Ascending aorta (tissue), 2 donors: ENCODE measurements around the gene SETX. TPM values are rescaled to one million over a fixed set of nuclear protein-coding genes. Genes with fewer than 3 reads are reported as not detected.
"Not testable (repeated sequence)": the region's sequence is repeated elsewhere in the genome, so short reads cannot be mapped to it uniquely, and the experiment has no call there.

Source experiments
- DNase-seq, 2 donors: peaks; one replicate each; pipeline ENCODE4 v3.0.0-alpha.2; 2019; ENCODE audit warnings: low spot score in 2 of 2
- H3K27ac ChIP-seq, 2 donors: fragments of 200-600 bp; sonication (generic); one replicate each; pipeline ENCODE4 v1.5.1; 2016 to 2017; ENCODE audit warnings: mild to moderate bottlenecking in 1 of 2
- H3K27me3 ChIP-seq: fragments of 200-600 bp; sonication (generic); one replicate; pipeline ENCODE4 v1.5.1; 2017
- H3K36me3 ChIP-seq, 2 donors: fragments of 200-600 bp; sonication (generic); one replicate each; pipeline ENCODE4 v1.5.1; 2016
- H3K4me1 ChIP-seq, 2 donors: fragments of 200-600 bp; sonication (generic); one replicate each; pipeline ENCODE4 v1.5.1; 2016 to 2017; ENCODE audit warnings: mild to moderate bottlenecking in 1 of 2
- H3K4me3 ChIP-seq, 2 donors: fragments of 200-600 bp; sonication (generic); one replicate each; pipeline ENCODE4 v1.5.1; 2016 to 2017; ENCODE audit warnings: mild to moderate bottlenecking in 1 of 2
- H3K9me3 ChIP-seq, 2 donors: fragments of 200-600 bp; sonication (generic); one replicate each; pipeline ENCODE4 v1.5.1; 2016
- intact Hi-C: fragments of 100-400 bp; cut with DNase I; formaldehyde crosslinking; loops from one replicate; pipeline ENCODE4 v1.15.1; 2023
- total RNA-seq: library from RNA; depleted of rRNA; stranded (reverse); fragments of >200 nt; gene quantifications from one replicate; pipeline ENCODE4 v1.1.0, GENCODE V29; 2016
- TF ChIP-seq, protein P1 (sequence below), 3 experiments: fragments of 200-600 bp in 2 of 3; fragments of 450-650 bp in 1 of 3; sonication (generic) in 2 of 3; IDR thresholded peaks; one replicate each; pipeline ENCODE4 v1.5.1; 2016 to 2019; ENCODE audit warnings: antibody characterized with exemption in 3 of 3, mild to moderate bottlenecking in 1 of 3, moderate library complexity in 1 of 3

SETX gene
- total RNA-seq, 1 donor from 2014 or later = 31.2 TPM

DNA sequence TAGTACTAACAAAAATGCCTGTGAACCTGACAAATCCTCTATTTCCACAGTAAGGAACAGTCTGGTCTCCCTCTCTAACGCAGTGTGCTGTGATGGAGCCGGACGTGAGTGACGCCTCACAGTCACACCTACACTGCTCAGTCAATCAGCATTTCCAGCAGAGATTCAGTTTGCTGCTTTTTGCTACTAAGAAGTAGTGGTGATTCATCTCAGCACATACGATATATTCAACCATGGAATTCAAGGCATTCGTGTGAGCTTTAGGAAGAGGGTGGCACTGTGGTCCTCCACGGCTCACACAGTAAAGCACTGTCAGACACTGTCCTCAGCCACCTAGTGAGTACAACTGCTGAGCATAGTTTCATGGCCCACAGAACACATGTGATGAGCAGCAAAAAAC lies 70.9 kb downstream of the SETX start:
- no peaks in the 10 kb centered on the region for H3K27me3 ChIP-seq
- DNase-seq = no peak
- intact Hi-C loops = no loop called here
- no peak overlapping the region for H3K27ac ChIP-seq
- H3K4me1 ChIP-seq = no peaks in the 10 kb centered on the region
- H3K4me3 ChIP-seq = no peak overlapping the region
- TF ChIP-seq, protein P1, sequence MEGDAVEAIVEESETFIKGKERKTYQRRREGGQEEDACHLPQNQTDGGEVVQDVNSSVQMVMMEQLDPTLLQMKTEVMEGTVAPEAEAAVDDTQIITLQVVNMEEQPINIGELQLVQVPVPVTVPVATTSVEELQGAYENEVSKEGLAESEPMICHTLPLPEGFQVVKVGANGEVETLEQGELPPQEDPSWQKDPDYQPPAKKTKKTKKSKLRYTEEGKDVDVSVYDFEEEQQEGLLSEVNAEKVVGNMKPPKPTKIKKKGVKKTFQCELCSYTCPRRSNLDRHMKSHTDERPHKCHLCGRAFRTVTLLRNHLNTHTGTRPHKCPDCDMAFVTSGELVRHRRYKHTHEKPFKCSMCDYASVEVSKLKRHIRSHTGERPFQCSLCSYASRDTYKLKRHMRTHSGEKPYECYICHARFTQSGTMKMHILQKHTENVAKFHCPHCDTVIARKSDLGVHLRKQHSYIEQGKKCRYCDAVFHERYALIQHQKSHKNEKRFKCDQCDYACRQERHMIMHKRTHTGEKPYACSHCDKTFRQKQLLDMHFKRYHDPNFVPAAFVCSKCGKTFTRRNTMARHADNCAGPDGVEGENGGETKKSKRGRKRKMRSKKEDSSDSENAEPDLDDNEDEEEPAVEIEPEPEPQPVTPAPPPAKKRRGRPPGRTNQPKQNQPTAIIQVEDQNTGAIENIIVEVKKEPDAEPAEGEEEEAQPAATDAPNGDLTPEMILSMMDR (IDR thresholded peaks at IDR 0.05) = no peak
- peaks cover 69 to 93% of the 10 kb centered on the region in 2 donors for H3K36me3 ChIP-seq
- no peaks in the 10 kb centered on the region for H3K9me3 ChIP-seq

DNA sequence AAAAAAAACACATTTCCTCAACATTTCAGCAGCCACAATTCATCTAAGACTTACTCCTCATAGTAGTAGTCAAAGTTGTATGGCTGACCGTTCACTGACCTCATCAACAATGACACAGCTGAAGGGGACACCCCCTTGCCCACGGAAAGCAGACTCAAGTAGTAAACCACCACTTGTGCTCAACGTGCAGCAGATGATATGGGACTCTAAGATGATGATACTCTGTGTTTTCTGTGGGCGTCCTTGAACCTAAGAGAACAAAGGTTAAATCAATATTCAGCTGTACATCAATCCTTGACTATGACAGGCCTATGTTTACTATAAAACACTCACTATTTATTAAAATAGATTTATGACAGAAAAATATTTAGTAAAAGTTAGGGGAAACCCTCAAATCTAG lies 71.6 kb downstream of the SETX start:
- intact Hi-C loops = no loop called here
- peaks cover 75 to 97% of the 10 kb centered on the region in 2 donors for H3K36me3 ChIP-seq

DNA sequence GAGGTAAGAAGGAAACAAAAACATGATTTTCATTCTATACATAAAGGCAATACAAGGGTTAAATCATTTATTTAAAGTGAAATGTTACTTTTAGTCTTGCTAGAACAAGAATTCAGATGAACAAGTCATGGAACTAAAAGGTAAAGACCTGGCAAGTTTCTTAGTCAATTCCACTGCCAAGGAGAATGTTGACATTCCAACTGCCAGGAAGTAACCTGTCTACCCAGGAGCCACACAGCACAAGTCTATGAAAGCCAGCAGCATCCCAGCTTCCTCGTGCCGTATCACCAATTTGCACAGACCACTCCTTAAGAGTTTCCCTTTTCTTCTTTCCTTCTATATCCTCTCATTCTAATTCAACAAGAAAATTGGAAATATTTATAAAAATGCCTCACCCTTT lies 79.9 kb downstream of the SETX start:
- Histone ChIP-seq H3K27ac (no peak overlapping the region), H3K9me3 (no peaks in the 10 kb centered on the region), H3K36me3 (peaks cover 68 to 92% of the 10 kb centered on the region in 2 donors), H3K27me3 (no peaks in the 10 kb centered on the region), H3K4me3 (no peak overlapping the region), H3K4me1 (no peaks in the 10 kb centered on the region)
- no peak for DNase-seq
- TF ChIP-seq, protein P1 (IDR thresholded peaks at IDR 0.05) = no peak
- intact Hi-C loops = no loop called here

More for the DNA sequence above, 71.6 kb downstream of the SETX start:
- Histone ChIP-seq H3K4me1 (no peaks in the 10 kb centered on the region), H3K27ac (no peak overlapping the region), H3K27me3 (no peaks in the 10 kb centered on the region), H3K9me3 (no peaks in the 10 kb centered on the region), H3K4me3 (no peak overlapping the region)
- TF ChIP-seq, protein P1 (IDR thresholded peaks at IDR 0.05) = no peak
- no peak for DNase-seq

DNA sequence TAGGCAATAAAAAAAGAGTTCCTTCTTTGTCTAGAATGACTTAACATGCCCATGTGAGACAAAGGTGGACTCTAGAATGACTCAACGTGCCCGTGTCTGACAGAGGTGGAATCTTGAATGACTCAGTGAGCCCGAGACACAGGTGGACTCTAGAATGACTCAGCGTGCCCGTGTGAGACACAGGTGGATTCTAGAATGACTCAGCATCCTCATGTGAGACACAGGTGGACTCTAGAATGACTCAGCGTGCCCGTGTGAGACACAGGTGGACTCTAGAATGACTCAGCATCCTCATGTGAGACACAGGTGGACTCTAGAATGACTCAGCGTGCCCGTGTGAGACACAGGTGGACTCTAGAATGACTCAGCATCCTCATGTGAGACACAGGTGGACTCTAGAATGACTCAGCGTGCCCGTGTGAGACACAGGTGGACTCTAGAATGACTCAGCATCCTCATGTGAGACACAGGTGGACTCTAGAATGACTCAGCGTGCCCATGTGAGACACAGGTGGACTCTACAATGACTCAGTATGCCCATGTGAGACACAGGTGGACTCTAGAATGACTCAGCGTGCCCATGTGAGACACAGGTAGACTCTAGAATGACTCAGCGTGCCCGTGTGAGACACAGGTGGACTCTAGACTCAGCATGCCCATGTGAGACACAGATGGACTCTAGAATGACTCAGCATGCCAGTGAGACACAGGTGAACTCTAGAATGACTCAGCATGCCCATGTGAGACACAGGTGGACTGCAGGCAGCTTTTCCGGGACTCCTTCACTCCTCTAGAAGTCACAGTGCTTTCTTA lies 84.9 kb downstream of the SETX start:
- H3K27ac ChIP-seq, H3K4me1 ChIP-seq, H3K4me3 ChIP-seq, H3K9me3 ChIP-seq, H3K27me3 ChIP-seq, DNase-seq: not testable (repeated sequence)
- intact Hi-C loops = loop anchor here (1.0 kb wide), 1 partner anchor 508 kb away; no protein-coding TSS in a partner anchor
- peaks cover 64 to 86% of the 10 kb centered on the region in 2 donors for H3K36me3 ChIP-seq

DNA sequence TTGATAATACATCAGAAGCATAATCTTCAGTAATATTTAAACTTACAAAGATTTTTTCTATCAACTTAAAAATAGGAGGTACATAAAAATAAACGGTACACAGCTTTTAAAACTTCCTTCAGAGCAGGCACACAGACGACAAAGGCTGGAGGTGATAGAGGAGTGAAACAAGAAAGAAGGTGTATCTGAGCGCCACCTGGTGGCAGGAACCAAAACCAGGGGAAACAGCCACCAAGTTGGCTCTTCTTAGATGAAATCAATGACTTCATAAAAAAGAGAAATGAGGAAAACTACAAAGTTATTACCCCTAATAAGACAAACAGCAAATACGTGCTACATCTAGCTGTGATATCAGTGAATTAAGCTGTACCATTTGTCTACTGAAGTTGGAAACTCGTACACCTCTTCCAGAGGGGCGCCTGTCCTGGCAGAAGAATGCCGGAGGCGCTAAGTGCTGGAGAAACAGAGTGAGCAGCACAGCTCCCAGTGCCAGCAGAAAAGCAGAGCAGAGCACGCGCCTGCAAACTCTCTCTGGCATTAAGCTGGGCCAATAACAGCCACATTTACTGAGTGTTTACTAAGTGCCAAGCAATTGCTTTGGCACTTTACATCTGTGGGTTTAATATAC lies 85.9 kb downstream of the SETX start:
- peaks cover 64 to 86% of the 10 kb centered on the region in 2 donors for H3K36me3 ChIP-seq

More for the DNA sequence above, 85.9 kb downstream of the SETX start:
- TF ChIP-seq, protein P1 (IDR thresholded peaks at IDR 0.05) = peak; percentile 58 to 82 (median 75)
- no peaks in the 10 kb centered on the region for H3K4me1 ChIP-seq
- no peak overlapping the region for H3K27ac ChIP-seq
- intact Hi-C loops = loop anchor here (1.0 kb wide), 1 partner anchor 507 kb away; no protein-coding TSS in a partner anchor
- H3K27me3 ChIP-seq = no peaks in the 10 kb centered on the region
- no peak overlapping the region for H3K4me3 ChIP-seq
- peak in 1 of 2 donors; percentile 72 for DNase-seq
- H3K9me3 ChIP-seq = no peaks in the 10 kb centered on the region
